Activated CD4-positive, alpha-beta T cell treated with anti-CD3 and anti-CD28 coated beads, Interleukin-2, amount 50 U/mL, for 16 hours (primary cell): ENCODE results near the gene LCN15.
"Not testable (repeated sequence)": the region's sequence is repeated elsewhere in the genome, so short reads cannot be mapped to it uniquely, and the experiment has no call there.

Experiments
- DNase-seq: peaks from one replicate; pipeline ENCODE4 v3.0.0-alpha.2; 2020

The LCN15 gene

DNA sequence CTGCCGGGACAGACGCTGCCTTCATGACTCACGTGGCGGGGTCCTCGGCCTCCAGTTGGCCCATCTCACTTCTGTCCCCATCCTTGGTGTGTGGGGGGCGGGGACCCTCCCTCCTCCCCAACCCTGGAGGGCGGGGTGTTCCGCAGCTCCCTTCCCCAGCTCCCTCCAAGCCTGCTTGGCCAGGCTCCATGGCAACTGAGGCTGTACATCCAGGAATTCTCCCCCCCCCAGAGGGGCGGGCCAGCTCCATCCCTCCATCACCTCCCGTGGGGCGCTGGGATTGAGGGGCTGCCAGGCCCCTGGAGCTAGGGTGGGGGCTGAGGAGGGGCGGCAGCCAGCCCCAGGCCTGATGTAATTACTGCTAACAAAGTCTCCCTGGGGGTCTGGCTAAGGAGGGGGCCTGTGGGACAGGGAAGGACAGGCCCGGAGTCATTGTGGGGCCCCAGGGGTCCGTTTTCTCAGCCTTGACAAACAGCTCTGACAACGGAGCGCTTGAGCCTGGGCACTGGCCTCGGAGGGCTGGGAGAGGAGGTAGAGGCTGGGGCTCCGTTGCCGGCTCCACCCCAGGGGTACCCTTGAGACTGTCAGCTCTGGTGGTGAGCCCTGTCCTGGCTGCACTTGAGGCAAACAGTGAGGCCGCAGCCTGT lies 43.9 kb downstream of the LCN15 start:
- no peak for DNase-seq

DNA sequence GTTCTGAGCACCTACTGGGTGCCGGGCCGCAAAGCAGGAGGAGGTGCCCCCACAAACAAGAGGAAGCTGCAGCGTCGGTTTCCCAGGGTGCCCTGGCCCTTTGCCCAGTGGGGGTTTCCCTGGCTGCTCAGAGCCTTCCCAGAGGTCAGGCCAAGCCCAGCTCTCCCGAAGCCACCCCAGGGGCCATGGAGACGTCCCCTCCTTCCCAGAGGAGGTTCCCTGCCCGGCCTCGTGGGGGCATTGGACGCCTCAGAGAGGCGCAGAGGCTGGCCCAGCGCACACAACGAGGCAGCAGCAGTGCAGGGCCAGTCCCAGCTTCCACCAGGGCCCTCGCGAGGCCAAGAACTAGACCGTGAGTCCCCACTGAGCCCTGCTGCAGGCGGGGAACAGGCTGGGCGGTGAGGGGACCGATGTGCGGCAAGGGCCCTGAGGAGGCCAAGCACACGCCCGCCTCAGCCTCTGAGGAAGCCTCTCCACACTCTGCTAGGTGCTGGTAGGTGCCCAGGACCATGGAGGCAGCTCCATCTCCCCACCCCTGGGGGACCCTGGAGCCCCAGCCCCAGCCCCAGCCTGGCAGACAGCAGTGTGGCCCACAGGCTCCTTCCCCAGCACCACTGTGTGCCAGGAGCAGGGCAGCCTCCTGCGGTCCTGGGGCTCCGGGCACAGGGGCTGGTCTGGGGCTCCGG lies 45.0 kb downstream of the LCN15 start:
- DNase-seq: no peak

DNA sequence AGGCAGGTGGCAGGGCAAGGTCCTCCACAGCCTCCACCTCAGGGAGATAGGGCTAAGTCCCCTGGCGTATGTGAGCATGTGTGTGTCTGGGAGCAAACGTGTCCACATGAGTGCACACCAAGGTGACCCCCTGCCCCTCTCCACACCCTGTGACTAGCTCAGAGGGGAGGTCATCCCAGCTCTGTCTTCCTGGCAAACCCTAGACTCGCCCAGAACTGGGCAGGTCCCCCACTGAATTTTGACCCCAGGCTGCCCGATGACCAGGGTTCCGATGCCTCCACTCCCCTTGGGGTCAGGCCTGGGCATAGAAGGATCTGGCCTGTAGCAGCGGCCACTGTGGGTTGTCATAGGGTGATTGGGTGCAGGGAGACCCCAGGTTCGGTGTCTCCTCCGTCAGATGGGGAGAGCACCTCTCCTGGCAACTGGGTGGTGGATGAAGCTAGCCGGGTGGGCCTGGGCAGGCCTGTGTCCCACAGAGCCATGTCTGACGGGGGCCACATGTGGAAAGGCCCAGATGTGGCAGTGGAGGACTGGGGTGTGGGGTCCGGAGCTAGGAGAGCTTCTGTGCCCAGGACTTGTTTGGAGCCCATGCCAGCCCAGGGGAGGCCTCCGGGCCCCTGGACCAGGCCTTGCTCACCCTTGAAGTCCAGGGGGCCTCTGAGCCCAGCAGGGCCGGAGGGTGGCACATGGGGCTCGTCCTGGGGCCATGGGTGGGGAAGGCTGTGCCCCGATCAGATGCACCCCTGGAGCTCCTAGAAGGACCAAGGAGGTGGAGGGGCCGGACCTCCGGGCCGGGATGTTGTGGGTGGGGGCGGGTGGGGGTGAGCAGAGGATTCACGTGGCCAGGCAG lies 45.7 kb downstream of the LCN15 start:
- no peak for DNase-seq

DNA sequence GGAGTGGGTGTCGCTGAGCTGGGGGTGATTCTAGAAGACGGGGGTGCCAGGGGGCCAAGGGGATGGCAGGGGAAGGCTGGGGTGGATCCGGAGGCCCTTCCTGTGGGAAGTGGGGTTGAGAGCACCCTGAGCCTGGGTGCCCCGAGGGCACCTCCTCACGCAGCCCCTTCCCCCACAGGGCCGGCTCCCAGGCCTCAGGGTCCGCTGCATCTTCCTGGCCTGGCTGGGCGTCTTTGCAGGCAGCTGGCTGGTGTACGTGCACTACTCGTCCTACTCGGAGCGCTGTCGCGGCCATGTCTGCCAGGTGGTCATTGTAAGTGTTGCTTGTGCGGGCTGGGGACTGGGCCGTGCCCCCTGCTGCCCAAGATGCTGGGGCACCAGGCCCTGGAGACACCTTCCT lies 46.9 kb downstream of the LCN15 start:
- DNase-seq: no peak

DNA sequence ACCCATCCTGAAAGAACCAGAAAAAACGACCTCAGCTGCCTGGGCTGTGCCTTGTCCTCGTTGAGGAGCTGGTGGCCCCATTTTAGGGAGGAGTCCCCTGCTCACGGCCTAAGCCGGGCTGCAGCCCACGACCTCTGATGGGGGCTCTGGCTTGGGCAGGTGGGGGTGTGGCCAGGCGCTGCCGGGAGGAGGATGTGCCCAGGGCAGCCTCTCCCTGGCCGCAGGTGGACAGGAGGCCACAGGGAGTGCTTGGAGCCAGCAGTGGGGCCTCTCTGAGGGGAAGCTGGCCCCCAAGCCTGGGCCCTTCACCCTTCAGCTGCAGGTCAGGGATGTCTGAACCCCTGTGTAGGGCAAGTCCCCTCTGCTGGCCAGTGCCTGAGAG lies 49.4 kb downstream of the LCN15 start:
- DNase-seq: no peak

DNA sequence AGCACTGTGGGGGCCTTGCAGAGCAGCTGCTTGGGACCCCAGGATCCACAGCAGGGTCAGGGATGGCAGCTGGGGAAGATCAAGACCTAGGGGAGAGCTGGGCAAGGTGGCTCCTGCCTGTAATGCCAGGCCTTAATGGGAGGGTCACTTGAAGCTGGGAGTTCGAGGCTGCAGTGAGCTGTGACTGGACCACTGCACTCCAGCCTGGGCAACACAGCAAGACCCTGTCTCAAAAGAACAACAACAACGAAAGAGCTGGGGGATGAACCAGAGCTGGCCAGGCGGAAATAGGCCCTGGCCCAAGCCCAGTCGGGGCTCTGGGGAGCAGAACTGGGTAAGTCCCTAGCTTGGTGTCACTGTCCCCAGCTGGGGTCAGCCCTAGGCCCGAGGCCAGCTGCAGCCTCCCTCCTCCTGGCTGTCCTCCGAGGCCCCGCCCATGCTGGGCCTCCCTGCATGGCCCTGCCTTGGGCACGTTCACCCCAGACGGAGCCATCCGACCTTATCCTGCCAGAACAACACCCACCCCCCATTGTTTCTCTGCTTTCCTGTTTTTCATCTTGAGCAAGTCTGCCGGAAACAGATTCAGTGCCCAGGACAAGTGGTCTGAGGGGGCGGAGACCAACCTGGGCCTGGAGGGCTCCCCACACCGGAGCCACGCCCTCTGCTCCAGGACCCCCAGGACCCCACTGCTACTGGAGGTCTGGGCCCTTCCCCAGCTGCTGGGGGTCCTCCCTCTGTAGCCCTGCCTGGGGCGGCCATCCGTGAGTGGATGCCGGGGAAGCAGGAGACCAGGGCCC lies 50.0 kb downstream of the LCN15 start:
- DNase-seq: no peak

DNA sequence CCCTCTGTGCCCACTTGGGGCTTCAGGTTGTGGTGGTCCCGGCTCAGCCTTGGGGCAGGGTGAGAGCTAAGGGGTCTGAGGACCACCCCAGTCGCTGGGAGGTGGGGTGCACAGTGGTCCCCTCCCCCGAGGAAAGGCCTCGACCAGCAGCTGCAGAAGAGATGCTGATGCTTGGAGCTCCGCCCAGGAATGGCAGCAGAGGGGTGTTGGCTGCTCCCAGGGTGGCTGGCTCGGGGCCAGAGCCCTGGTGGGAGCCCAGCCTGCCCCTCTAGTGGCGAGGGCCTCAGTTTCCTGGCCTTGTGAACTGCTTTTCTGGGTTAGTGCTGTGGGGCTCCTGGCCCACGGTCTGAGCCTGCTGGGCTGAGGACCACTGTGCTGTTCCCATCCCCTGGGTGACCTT lies 50.8 kb downstream of the LCN15 start:
- no peak for DNase-seq

DNA sequence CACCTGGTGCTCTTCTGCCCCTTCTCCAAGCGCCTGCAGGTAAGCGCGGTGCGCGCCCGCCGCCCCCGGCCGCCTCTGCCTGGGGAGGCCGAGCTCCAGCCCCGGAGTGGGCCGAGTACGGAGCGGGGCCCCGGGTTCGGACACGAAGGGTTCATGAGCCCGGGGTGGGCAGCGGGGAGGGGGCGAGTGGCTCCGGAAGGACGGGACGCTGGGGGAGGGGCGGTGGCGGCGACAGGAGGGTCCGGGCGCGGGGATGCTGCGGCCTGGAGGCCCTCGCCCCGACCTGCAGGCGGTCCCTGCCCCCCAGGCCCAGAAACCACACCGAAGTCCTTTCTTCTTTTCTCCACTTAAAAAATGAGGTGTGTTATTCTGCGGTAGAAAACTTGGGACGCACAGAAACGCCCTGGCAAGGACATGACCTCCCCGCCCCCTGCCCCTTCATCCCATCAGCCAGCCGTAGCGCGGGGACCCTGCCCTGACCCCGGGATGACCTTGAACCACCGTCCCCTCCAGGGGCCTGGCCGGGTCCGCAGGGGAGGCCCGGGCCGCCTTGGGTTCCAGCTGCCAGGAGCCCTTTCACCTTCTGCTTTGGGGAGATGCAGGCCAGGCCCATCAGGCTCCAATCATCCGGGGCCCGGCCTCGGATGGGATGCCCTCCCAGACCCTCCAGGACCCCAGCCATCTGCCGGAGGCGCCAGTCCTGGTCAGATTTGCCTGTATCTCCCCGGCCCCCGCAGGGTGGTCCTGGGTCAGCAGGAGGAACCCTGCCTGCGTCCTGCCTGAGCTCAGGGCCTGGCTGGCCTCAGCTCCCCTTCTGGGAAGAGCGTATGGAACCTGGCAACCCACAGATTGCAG lies 51.4 kb downstream of the LCN15 start:
- DNase-seq: no peak

DNA sequence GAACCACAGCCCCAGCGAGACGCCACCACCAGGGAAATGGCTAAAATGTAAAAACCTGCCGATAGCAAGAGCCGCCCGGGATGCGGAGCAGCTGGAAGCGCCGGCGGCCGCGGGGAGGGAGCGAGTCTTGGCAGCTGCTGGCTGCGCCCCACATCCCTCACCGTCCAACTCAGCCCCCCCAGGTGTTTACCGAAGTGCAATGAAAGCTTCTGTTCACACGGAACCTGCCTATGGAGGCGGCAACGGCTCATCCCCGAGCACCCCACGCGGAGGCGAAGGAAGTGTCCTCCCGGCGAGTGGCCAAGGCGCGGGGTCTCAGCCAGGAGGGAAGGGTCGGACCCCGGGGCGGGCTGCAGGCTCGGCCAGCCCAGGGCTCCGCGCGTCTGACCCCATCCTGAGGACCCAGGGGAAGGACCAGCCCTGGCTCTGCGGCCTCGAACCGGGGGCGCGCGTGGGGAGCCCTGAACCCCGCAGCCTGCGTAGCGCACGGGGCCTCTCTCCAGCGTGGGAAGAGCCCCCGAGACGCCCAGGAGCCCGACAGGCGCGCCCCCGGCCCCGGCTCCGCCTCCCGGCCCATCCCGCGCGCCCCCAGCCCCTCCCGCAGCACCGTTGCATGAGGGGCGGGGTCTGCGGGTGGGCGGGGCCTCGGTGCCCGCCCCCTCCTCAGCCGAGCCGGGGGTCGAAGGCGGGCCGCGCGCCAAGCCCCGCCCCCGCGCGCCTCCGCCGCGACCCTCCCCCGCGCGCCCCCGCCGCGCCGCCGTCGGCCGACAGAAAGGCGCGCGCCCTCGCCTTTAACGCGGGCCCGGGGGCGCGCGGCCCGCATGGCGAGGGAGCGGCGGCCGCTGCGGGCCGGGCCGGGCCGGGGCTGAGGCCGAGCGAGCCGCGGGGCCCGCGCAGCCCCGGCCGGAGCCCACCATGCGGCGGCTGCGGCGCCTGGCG lies 52.3 kb downstream of the LCN15 start, which contains the start of gene DIPK1B:
TSS of gene DIPK1B (plus strand) at position 822 of the 939 bp plus-strand sequence. CDS start at position 916, 94 bp downstream.
- DNase-seq: no peak

DNA sequence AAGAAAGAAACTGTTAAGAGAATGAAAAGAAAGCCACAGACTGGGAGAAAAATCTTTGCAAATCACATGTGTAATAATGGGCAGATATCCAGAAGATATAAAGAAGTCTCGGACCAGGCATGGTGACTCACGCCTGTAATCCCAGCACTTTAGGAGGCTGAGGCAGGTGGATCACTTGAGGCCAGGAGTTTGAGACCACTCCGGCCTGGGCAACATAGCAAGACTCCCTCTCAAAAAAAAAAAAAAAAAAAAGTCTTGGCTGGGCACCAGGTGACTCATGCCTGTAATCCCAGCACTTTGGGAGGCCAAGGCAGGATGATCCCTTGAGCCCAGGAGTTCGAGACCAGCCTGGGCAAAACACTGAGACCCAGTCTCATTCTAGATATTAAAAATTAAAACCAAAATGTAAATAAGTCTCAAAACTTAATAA lies 53.1 kb downstream of the LCN15 start:
- not testable (repeated sequence) for DNase-seq

DNA sequence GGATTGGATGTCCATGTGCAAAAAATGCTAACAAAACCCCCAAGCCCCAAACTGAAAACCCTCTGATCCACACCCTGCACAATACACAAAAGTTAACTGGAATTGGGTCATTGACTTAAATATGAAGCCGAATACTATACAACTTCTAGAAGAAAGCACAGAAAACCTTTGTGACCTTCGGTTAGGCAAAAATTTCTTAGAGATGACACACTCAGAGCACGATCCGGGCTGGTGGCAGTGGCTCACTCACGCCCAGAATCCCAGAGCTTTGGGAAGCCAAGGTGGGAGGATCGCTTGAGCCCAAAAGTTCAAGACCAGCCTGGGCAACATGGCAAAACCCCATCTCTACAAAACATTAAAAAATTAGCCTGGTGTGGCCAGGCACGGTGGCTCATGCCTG lies 53.8 kb downstream of the LCN15 start:
- DNase-seq: no peak
